Panc1 (cell line): ENCODE results near the gene MLPH. TPM values are rescaled to one million over a fixed set of nuclear protein-coding genes. Genes with fewer than 3 reads are reported as not detected.

Experiments used
- ATAC-seq: fragments of 200-7000 bp; cut with Tn5 transposase; 2 replicates; pipeline ENCODE4 v1.9.1; 2020; ENCODE audit warnings: mild to moderate bottlenecking, moderate library complexity
- BruUV-seq: library from RNA; stranded (reverse); fragments of 400-500 nt; replicated peaks from 2 replicates; lab custom pipeline; 2021; lab: Mats Ljungman, UMichigan
- CTCF ChIA-PET: fragments of 300-600 bp; sonication (Branson Sonifier 250); formaldehyde crosslinking; loops from one replicate; lab custom pipeline; 2022; ENCODE audit warnings: antibody characterized with exemption; lab: Charles Lee
- POLR2A ChIA-PET: fragments of 300-600 bp; sonication (Branson Sonifier 250); formaldehyde crosslinking; loops from one replicate; lab custom pipeline; 2022; ENCODE audit warnings: antibody characterized with exemption; lab: Charles Lee
- DNase-seq: peaks from one replicate; pipeline ENCODE4 v3.0.0-alpha.2; 2010; ENCODE audit warnings: low read depth, low spot score
- H3K27ac ChIP-seq: 2 replicates; pipeline ENCODE4 v1.5.1; 2011; ENCODE audit warnings: mild to moderate bottlenecking, low read length, inconsistent platforms
- H3K27me3 ChIP-seq: fragments of 200-500 bp; sonication (Bioruptor generic); 2 replicates; pipeline ENCODE4 v1.6.0; 2014; ENCODE audit warnings: low read length, inconsistent platforms; ENCODE audit not compliant: control insufficient read depth, insufficient read depth
- H3K36me3 ChIP-seq: fragments of 200-500 bp; sonication (Bioruptor generic); 2 replicates; pipeline ENCODE4 v1.5.1; 2014; ENCODE audit warnings: inconsistent platforms, mild to moderate bottlenecking, low read length, moderate library complexity; ENCODE audit not compliant: control insufficient read depth, insufficient read depth
- H3K4me1 ChIP-seq: 2 replicates; pipeline ENCODE4 v1.5.1; 2011; ENCODE audit warnings: inconsistent platforms, mild to moderate bottlenecking, low read length, moderate library complexity; ENCODE audit not compliant: control insufficient read depth, insufficient read depth
- H3K4me3 ChIP-seq, 2 experiments: 2 replicates each; pipeline ENCODE4 v1.5.1; 2011 to 2012; ENCODE audit warnings: low read depth in 2 of 2, low read length in 2 of 2, mild to moderate bottlenecking in 2 of 2, inconsistent platforms in 1 of 2, moderate library complexity in 1 of 2
- H3K9me3 ChIP-seq: fragments of 200-500 bp; sonication (Bioruptor generic); 2 replicates; pipeline ENCODE4 v1.5.1; 2014; ENCODE audit warnings: low read depth, mild to moderate bottlenecking, inconsistent platforms, low read length, moderate library complexity; ENCODE audit not compliant: control insufficient read depth, insufficient read depth
- CTCF ChIP-seq: fragments of 450-650 bp; IDR thresholded peaks from 2 replicates; pipeline ENCODE4 v1.5.1; 2017; ENCODE audit warnings: mild to moderate bottlenecking
- POLR2AphosphoS5 ChIP-seq: IDR thresholded peaks from 2 replicates; pipeline ENCODE4 v1.6.1; 2012; ENCODE audit warnings: mild to moderate bottlenecking, low read depth, low read length, moderate library complexity
- REST ChIP-seq, 2 experiments: IDR thresholded peaks; 2 replicates each; pipeline ENCODE4 v1.6.1; 2011 to 2012; ENCODE audit warnings: low read depth in 2 of 2, control low read depth in 1 of 2, low read length in 1 of 2, mild to moderate bottlenecking in 1 of 2, moderate library complexity in 1 of 2; ENCODE audit not compliant: insufficient read depth in 1 of 2
- SIN3A ChIP-seq: IDR thresholded peaks from 2 replicates; pipeline ENCODE4 v1.6.1; 2012; ENCODE audit warnings: low read depth, mild to moderate bottlenecking, low read length, moderate library complexity, borderline replicate concordance; ENCODE audit not compliant: insufficient read depth
- TCF7L2 ChIP-seq: IDR thresholded peaks from 2 replicates; pipeline ENCODE4 v1.6.1; 2011; ENCODE audit warnings: mild to moderate bottlenecking, low read depth, low read length, inconsistent platforms
- in situ Hi-C: cut with HindIII; loops from 2 replicates; pipeline ENCODE4 v1.10.0; 2016; ENCODE audit warnings: low sequenced_read_pairs, low pct_unique_long_range_greater_than_20kb
- intact Hi-C: fragments of 100-400 bp; cut with micrococcal nuclease; formaldehyde crosslinking; loops from one replicate; pipeline ENCODE4 v1.10.0; 2022; ENCODE audit not compliant: unreplicated experiment
- total RNA-seq: library from RNA; stranded (reverse); gene quantifications from one replicate; pipeline ENCODE4 v1.2.1, GENCODE V29; 2021; ENCODE audit not compliant: unreplicated experiment

Gene MLPH
- total RNA-seq, 1 experiment from 2014 or later: 60.2 TPM

GRCh38 chr2:237465515-237466148 lies 21.4 kb upstream of the MLPH start:
- ATAC-seq (no peak; the same call in 1 of the 2 replicates), DNase-seq (no peak)
- Histone ChIP-seq H3K36me3 (no peaks in the 10 kb centered on the region), H3K27me3 (no peaks in the 10 kb centered on the region), H3K4me3 (no peak overlapping the region), H3K27ac (no peak overlapping the region), H3K4me1 (no peaks in the 10 kb centered on the region; the same call in 1 of the 2 replicates), H3K9me3 (no peaks in the 10 kb centered on the region)
- no TSS peak for BruUV-seq
- POLR2A ChIA-PET: no interaction called here
- TF ChIP-seq REST (IDR thresholded peaks at IDR 0.05; ENCODE audit: insufficient read depth in 1 of 2, low read depth in 2 of 2, low read length in 1 of 2) (no peak), TCF7L2 (no peak), CTCF (no peak), SIN3A (no peak), POLR2AphosphoS5 (no peak)
- intact Hi-C loops: no loop called here
- CTCF ChIA-PET: no interaction called here
- in situ Hi-C loops: no loop called here

- intact Hi-C loops (no loop called here), in situ Hi-C loops (no loop called here)
- Histone ChIP-seq H3K4me3 (no peak overlapping the region), H3K27ac (no peak overlapping the region), H3K4me1 (no peaks in the 10 kb centered on the region; the same call in 1 of the 2 replicates), H3K27me3 (no peaks in the 10 kb centered on the region), H3K36me3 (no peaks in the 10 kb centered on the region), H3K9me3 (no peaks in the 10 kb centered on the region)
- POLR2A ChIA-PET: no interaction called here
- no peak for TF ChIP-seq CTCF
- TF ChIP-seq POLR2AphosphoS5: no peak
- TF ChIP-seq REST (IDR thresholded peaks at IDR 0.05; ENCODE audit: insufficient read depth in 1 of 2, low read depth in 2 of 2, low read length in 1 of 2): no peak
- no peak for TF ChIP-seq SIN3A
- TF ChIP-seq TCF7L2: no peak
- BruUV-seq: no TSS peak
- ATAC-seq: no peak
- CTCF ChIA-PET: interaction anchor here (0.6 kb wide), 1 partner anchor 138 kb away, joined by 5 read pairs; no protein-coding TSS in a partner anchor
- no peak for DNase-seq
Observed at GRCh38 chr2:237466211-237466610, 20.8 kb upstream of the MLPH start.
